Forelimb muscle (tissue), 1 donor: ENCODE results near the gene ETV6. TPM values are rescaled to one million over a fixed set of nuclear protein-coding genes. Genes with fewer than 3 reads are reported as not detected.

ENCODE experiments used
- DNase-seq: peaks from one replicate; pipeline ENCODE4 v3.0.0-alpha.2; 2013; ENCODE audit warnings: low read depth
- polyA plus RNA-seq: library from polyadenylated mRNA; unstranded; fragments of 120-200 nt; gene quantifications from one replicate; pipeline ENCODE4 v1.2.1, GENCODE V29; 2013; ENCODE audit not compliant: insufficient read length

Gene ETV6
- polyA plus RNA-seq, 1 donor = 10.9 TPM

GRCh38 chr12:11758087-11758486 lies 108.6 kb downstream of the ETV6 start:
- no peak for DNase-seq

- DNase-seq = no peak
Measured at GRCh38 chr12:11758510-11759493, 109.3 kb downstream of the ETV6 start.

DNA sequence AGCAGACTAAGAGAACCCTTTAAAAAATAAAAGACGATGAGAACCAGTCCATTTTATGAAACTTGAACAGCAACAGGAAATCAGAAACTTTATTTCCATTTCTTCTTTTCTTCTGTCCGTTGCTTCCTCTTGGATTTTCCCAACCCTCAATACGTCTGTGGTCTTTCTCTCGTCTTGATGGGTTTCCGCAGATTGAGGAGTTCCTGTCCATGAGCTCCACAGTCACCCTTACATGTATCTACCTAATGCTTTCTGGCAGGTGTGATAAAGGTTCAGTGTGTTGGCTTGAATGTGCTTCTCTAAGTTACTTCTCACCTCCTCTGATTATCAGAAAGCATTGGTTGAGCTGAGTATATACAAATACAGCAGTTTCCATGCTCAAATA lies 110.0 kb downstream of the ETV6 start:
- DNase-seq = no peak

- DNase-seq = no peak
Measured at GRCh38 chr12:11759899-11760298, 110.4 kb downstream of the ETV6 start.

GRCh38 chr12:11761869-11762567 lies 112.5 kb downstream of the ETV6 start:
- no peak for DNase-seq

- DNase-seq = no peak
Measured at GRCh38 chr12:11762723-11763326, 113.4 kb downstream of the ETV6 start.

DNA sequence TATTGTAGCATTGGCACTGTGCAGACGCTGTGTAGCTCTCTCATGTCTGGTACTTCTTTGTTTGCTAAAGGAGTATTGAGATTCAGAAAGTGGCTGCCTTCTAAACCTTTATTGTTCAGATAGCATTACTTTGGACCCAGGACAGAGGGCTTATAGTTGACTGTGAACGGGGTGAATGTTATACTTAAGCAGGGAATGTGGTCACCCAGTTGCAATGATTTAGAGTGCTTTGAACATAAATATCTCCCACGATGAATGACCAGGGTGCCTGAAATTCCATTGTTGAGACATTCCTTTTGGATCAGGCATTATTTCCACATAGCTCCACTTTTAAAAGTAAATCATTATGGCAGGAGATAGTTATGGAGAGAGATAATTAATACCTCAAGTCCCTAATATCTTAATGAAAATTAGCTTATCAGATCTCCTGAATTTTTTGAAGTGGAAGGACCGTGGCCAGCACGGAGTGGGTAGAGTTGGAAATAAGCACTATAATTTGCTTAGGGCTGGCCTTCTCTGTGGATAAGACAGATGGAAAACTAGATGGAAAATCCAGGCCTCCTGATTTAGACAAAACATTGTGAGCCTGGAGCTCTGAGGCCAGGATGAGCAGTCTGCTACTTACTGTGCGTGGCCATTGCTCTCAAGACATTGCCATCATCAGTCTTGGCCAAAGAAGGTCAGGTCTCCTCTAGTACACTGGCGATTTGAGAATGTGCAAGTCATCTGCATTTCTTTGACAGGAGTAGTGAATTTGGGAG lies 114.5 kb downstream of the ETV6 start:
- DNase-seq = no peak

GRCh38 chr12:11764837-11765236 lies 115.4 kb downstream of the ETV6 start:
- DNase-seq = no peak

DNA sequence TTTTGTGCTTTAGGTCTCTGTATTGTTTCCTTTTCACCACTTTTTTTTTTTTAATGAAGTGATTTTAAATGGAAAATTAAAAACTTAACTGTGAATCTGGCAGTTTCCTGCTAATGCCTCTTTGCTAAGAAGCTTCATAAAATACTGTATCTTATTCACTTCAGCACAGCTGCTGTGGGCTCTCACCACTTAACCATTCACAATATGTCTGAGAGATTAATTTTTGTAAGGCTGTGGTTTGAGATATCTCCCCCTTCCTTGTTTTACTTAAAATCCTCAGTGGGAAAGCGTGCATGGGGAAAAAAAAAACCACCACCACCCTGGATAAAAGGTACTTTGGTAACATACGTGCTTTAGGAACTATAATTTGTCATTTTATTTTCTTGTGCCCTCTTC lies 115.9 kb downstream of the ETV6 start:
- DNase-seq = no peak

- no peak for DNase-seq
Measured at GRCh38 chr12:11765817-11766794, 116.6 kb downstream of the ETV6 start.

GRCh38 chr12:11767029-11767724 lies 117.7 kb downstream of the ETV6 start:
- no peak for DNase-seq

DNA sequence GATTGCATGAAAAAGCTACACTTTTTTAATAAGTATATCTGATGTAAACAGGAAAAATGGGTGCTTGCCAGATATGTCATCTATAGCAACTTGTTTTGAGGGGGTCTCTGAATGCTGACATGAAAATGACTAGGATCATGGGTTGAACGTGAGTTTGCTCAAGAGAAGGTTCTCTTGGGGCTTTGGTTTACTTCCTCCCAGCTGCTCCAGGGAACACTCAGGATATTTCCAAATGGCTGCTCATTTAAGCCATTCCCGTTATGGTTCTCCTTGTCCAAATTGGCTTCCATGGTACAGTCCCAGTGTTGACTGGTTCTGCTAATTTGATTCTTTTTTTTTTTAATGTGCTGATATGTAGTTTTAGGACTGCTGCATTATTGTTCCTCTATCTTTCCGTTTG lies 118.3 kb downstream of the ETV6 start:
- no peak for DNase-seq

DNA sequence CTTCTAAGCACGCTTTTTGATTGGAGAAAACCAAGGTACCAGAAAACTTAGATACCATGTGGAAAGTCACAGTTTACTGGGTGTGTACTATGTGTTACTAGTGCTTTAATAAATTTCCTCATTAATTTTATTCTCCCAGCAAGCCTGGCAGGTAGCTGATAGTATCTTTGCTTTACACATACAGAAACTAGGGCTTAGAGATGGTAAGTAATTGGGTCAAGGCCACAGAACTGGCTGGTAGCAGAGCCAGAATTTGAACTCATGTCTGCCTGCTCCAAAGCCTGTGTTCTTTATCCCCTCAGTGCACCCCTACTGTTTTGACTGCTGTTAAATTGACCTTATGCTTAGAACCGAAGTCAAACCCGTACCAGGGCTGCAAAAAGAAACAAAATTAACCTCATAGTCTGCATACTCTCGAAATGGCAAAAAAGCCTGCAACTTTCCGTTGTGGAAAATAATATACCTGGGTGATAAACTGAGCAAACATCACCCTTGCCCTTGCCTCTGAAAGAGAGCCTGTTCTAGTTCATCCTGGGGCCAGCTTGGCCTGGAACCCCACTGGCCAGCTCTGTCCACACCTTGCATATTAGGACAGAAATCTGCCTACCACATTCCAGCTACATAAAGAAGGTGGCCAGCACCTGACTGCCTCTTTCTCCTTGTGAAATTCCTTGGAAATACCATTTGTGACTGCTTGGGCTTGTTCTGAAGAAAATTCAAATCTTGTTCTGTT lies 118.9 kb downstream of the ETV6 start:
- DNase-seq = no peak

DNA sequence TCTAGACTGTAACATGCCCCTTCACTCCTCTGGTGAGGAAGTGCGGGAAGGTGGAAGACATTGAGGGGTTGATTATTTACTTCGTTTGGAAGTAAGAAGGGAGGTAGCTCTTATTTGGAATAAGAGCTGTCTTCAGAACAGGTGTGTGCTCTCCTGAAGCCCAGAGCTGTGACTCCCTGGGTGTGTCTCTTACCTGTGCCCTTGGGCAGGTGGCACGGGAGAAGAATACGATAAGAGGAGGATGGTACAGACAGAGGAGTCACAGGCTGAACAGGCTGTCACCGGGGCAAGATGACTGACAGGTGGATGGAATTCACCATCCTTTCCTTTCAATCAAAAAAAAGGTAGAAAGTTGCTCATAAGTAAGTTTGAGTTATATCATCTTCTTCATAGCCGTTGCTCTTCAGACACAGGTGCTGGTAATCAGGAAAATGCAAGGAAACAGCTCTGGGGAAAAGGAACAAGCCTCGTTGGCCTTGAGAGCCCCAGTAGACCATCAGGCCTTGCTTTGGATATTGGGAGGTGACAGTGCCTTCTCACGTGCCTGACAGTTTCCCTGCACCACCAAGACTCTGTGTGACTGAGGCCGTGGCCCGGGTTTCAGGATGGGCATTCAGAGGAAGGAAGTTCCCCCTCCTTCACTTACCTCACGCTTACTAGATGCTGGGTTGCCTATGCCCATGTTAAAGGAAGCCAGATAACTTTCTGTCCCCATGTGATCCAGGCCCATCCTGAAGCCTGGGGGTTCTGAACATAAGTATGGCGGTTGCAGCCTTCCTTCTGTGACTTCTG lies 120.4 kb downstream of the ETV6 start:
- no peak for DNase-seq

- DNase-seq = no peak
Measured at GRCh38 chr12:11771356-11771755, 121.9 kb downstream of the ETV6 start.

DNA sequence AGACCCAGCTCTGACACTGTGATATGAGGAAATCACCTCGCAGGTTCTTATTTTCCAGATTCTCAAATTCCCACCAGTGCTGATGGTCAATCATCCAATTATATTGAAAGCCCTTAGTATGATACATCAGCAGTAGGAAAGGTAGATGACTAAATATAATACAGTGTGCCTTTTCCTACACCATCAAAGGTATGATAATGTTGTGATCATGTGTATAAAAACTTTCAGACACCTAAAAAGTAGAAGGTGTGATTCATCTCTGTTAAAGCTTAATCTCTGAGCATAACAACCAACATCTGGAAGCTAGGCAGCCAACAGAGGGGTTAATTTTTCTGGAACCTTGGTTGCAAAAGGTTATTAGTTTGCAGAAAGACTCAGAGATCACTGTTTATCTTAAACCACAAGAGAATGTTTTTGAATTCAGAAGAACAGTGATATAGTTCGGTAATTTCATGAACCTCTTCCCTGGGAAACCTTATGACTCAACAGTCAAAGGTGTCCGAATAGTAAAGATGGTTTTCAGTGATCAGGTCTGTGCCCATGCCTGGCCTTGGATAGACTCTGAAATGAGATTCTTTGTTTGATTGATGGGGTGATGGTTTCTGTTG lies 122.5 kb downstream of the ETV6 start:
- DNase-seq = no peak

- no peak for DNase-seq
Measured at GRCh38 chr12:11773889-11774677, 124.6 kb downstream of the ETV6 start.
